H1 (cell line): ENCODE results near the gene TYK2. TPM values are rescaled to one million over a fixed set of nuclear protein-coding genes. Genes with fewer than 3 reads are reported as not detected.

Experiments used
- CTCF ChIA-PET: fragments of 300-600 bp; sonication (Branson Sonifier 250); formaldehyde crosslinking; loops from one replicate; lab custom pipeline; 2021; ENCODE audit not compliant: partially characterized antibody; lab: Charles Lee
- POLR2A ChIA-PET: fragments of 300-600 bp; sonication (Branson Sonifier 250); formaldehyde crosslinking; loops from one replicate; lab custom pipeline; 2021; ENCODE audit warnings: inconsistent platforms; ENCODE audit not compliant: partially characterized antibody; lab: Charles Lee
- DNase-seq, 2 experiments: peaks; one replicate each; pipeline versions ENCODE4 v3.0.0 to v3.0.0-alpha.2; 2010 to 2022; ENCODE audit warnings: low spot score in 2 of 2, low read depth in 1 of 2, mixed read lengths in 1 of 2
- FAIRE-seq: peaks from 2 replicates; lab custom pipeline; 2011; peaks lifted over from hg19 to GRCh38; lab: Jason Lieb, UNC
- H2AFZ ChIP-seq: 2 replicates; pipeline ENCODE4 v1.8.1; 2012; ENCODE audit warnings: low read length, inconsistent platforms
- H2AK5ac ChIP-seq: 2 replicates; pipeline ENCODE4 v1.6.1; 2013; ENCODE audit warnings: low read depth, low read length
- H2BK120ac ChIP-seq: replicated peaks from 2 replicates; pipeline ENCODE3; 2013; ENCODE audit warnings: low read depth, low read length, inconsistent platforms
- H2BK12ac ChIP-seq: 2 replicates; pipeline ENCODE4 v1.6.1; 2013; ENCODE audit warnings: low read depth, low read length
- H2BK15ac ChIP-seq: 2 replicates; pipeline ENCODE4 v1.6.1; 2013; ENCODE audit warnings: low read length
- H2BK20ac ChIP-seq: 2 replicates; pipeline ENCODE4 v1.6.1; 2013; ENCODE audit warnings: low read length
- H2BK5ac ChIP-seq: 2 replicates; pipeline ENCODE4 v1.6.1; 2013; ENCODE audit warnings: low read depth, low read length
- H3K14ac ChIP-seq: 2 replicates; pipeline ENCODE4 v1.6.1; 2013; ENCODE audit warnings: inconsistent platforms; ENCODE audit not compliant: insufficient read length
- H3K18ac ChIP-seq: 2 replicates; pipeline ENCODE4 v1.6.1; 2013; ENCODE audit warnings: low read length; ENCODE audit errors: extremely low read depth
- H3K23ac ChIP-seq: 2 replicates; pipeline ENCODE4 v1.6.1; 2013; ENCODE audit warnings: inconsistent platforms; ENCODE audit not compliant: insufficient read length
- H3K23me2 ChIP-seq: 2 replicates; pipeline ENCODE4 v1.6.1; 2013; ENCODE audit warnings: low read depth, low read length
- H3K27ac ChIP-seq: 2 replicates; pipeline ENCODE4 v1.6.1; 2011; ENCODE audit warnings: low read depth, low read length, inconsistent platforms
- H3K27me3 ChIP-seq, 4 experiments: replicated peaks in 1 of 4; 1 replicate in 1 of 4; 2 replicates in 3 of 4; pipeline versions ENCODE4 v1.6.1 to v1.8.1; 2011 to 2013; ENCODE audit warnings: low read length in 3 of 4, mild to moderate bottlenecking in 3 of 4, inconsistent platforms in 2 of 4, mixed read lengths in 2 of 4, moderate library complexity in 1 of 4; ENCODE audit not compliant: control insufficient read depth in 3 of 4, insufficient read depth in 3 of 4; ENCODE audit errors: extremely low read depth in 1 of 4
- H3K36me3 ChIP-seq, 4 experiments: 2 replicates each; pipeline versions ENCODE4 v1.6.1 to v1.8.1; 2011 to 2013; ENCODE audit warnings: mild to moderate bottlenecking in 4 of 4, low read length in 3 of 4, moderate library complexity in 2 of 4, control low read depth in 1 of 4, inconsistent platforms in 1 of 4; ENCODE audit not compliant: insufficient read depth in 4 of 4, control insufficient read depth in 2 of 4
- H3K4ac ChIP-seq: replicated peaks from 2 replicates; pipeline ENCODE3; 2013; ENCODE audit warnings: low read length, low read depth, mixed read lengths, inconsistent platforms; ENCODE audit not compliant: insufficient read length
- H3K4me1 ChIP-seq, 4 experiments: replicated peaks in 1 of 4; 1 replicate in 1 of 4; 2 replicates in 3 of 4; pipeline versions ENCODE4 v1.6.1 to v1.8.1; 2011 to 2013; ENCODE audit warnings: low read length in 3 of 4, inconsistent platforms in 2 of 4, mixed read lengths in 1 of 4; ENCODE audit not compliant: insufficient read depth in 4 of 4, control insufficient read depth in 3 of 4
- H3K4me2 ChIP-seq, 2 experiments: 2 replicates each; pipeline versions ENCODE4 v1.6.1 to v1.8.1; 2011 to 2013; ENCODE audit warnings: low read depth in 2 of 2, low read length in 2 of 2, control low read depth in 1 of 2, inconsistent platforms in 1 of 2, mild to moderate bottlenecking in 1 of 2; ENCODE audit not compliant: insufficient read depth in 1 of 2
- H3K4me3 ChIP-seq, 4 experiments: fragments of 200-600, 300-600 bp in 1 of 4; sonication (generic), shearing (Covaris generic), sonication (Bioruptor Twin) in 1 of 4; 2 replicates each; pipeline versions ENCODE4 v1.5.1 to v1.8.1; 2011 to 2016; ENCODE audit warnings: low read length in 4 of 4, low read depth in 3 of 4, control low read depth in 2 of 4, inconsistent platforms in 2 of 4, mild to moderate bottlenecking in 2 of 4, mixed read lengths in 1 of 4, moderate library complexity in 1 of 4; ENCODE audit not compliant: insufficient read depth in 2 of 4; ENCODE audit errors: extremely low read depth in 1 of 4
- H3K56ac ChIP-seq: replicated peaks from 2 replicates; pipeline ENCODE3; 2013; ENCODE audit warnings: low read depth, mild to moderate bottlenecking, mixed read lengths, low read length, inconsistent platforms; ENCODE audit not compliant: insufficient read length
- H3K79me1 ChIP-seq: 2 replicates; pipeline ENCODE4 v1.6.1; 2013; ENCODE audit warnings: low read depth, low read length, control low read depth
- H3K79me2 ChIP-seq, 2 experiments: 2 replicates each; pipeline versions ENCODE4 v1.6.1 to v1.8.1; 2012 to 2013; ENCODE audit warnings: low read length in 2 of 2, mild to moderate bottlenecking in 2 of 2, inconsistent platforms in 1 of 2; ENCODE audit not compliant: insufficient read depth in 2 of 2, control insufficient read depth in 1 of 2
- H3K9ac ChIP-seq, 4 experiments: replicated peaks in 1 of 4; 1 replicate in 1 of 4; 2 replicates in 3 of 4; pipeline versions ENCODE4 v1.6.1 to v1.8.1; 2011 to 2013; ENCODE audit warnings: low read depth in 3 of 4, low read length in 3 of 4, control low read depth in 2 of 4, mild to moderate bottlenecking in 2 of 4, moderate library complexity in 2 of 4, inconsistent platforms in 1 of 4; ENCODE audit errors: extremely low read depth in 1 of 4
- H3K9me3 ChIP-seq, 2 experiments: 2 replicates each; pipeline versions ENCODE4 v1.6.1 to v1.8.1; 2012 to 2013; ENCODE audit warnings: mild to moderate bottlenecking in 2 of 2, moderate library complexity in 2 of 2, control low read depth in 1 of 2, inconsistent platforms in 1 of 2, low read depth in 1 of 2, low read length in 1 of 2, mixed read lengths in 1 of 2; ENCODE audit not compliant: insufficient read depth in 2 of 2
- H4K20me1 ChIP-seq, 2 experiments: replicated peaks in 1 of 2; 2 replicates each; pipeline versions ENCODE3 to v1.8.1; 2011 to 2013; ENCODE audit warnings: inconsistent platforms in 2 of 2, low read length in 2 of 2, mild to moderate bottlenecking in 1 of 2; ENCODE audit not compliant: insufficient read depth in 2 of 2, control insufficient read depth in 1 of 2
- H4K5ac ChIP-seq: 2 replicates; pipeline ENCODE4 v1.6.1; 2013; ENCODE audit warnings: low read length, low read depth, mixed read lengths, inconsistent platforms; ENCODE audit not compliant: insufficient read length
- H4K8ac ChIP-seq: 2 replicates; pipeline ENCODE4 v1.8.0; 2013; ENCODE audit warnings: mild to moderate bottlenecking, moderate library complexity, low read length, inconsistent platforms; ENCODE audit not compliant: insufficient read depth; ENCODE audit errors: extremely low read depth
- H4K91ac ChIP-seq: replicated peaks from 2 replicates; pipeline ENCODE3; 2013; ENCODE audit warnings: low read length, mixed read lengths, inconsistent platforms; ENCODE audit not compliant: insufficient read length
- EZH2 ChIP-seq: fragments of 200-600 bp; sonication (generic); IDR thresholded peaks from 2 replicates; pipeline ENCODE4 v1.7.1; 2012; ENCODE audit warnings: low read depth, mild to moderate bottlenecking, moderate library complexity, low read length, inconsistent platforms; ENCODE audit not compliant: severe bottlenecking
- JUN ChIP-seq: IDR thresholded peaks from 2 replicates; pipeline ENCODE4 v1.6.1; 2011; ENCODE audit warnings: low read depth, mild to moderate bottlenecking, improper control_type of control experiment, low read length
- MAFK ChIP-seq: IDR thresholded peaks from 2 replicates; pipeline ENCODE4 v1.6.1; 2012; ENCODE audit warnings: low read depth, mild to moderate bottlenecking, improper control_type of control experiment, low read length
- PHF8 ChIP-seq: fragments of 200-600 bp; sonication (generic); conservative IDR thresholded peaks from 2 replicates; pipeline ENCODE4 v1.7.1; 2012; ENCODE audit warnings: low read depth, mild to moderate bottlenecking, inconsistent platforms, low read length, moderate library complexity
- RBBP5 ChIP-seq: IDR thresholded peaks from 2 replicates; pipeline ENCODE4 v1.7.1; 2012; ENCODE audit warnings: low read depth, mild to moderate bottlenecking, inconsistent platforms, low read length, moderate library complexity, borderline replicate concordance
- SAP30 ChIP-seq: fragments of 300-600 bp; sonication (generic); IDR thresholded peaks from 2 replicates; pipeline ENCODE4 v1.7.1; 2012; ENCODE audit warnings: low read length, moderate library complexity, mild to moderate bottlenecking, inconsistent platforms; ENCODE audit not compliant: insufficient read depth, insufficient replicate concordance
- SP2 ChIP-seq: IDR thresholded peaks from 2 replicates; pipeline ENCODE4 v1.6.1; 2012; ENCODE audit warnings: mild to moderate bottlenecking, low read length, inconsistent platforms
- WGBS, 2 experiments: shearing (Covaris generic) in 1 of 2; methylation state at CpG; one replicate each; pipeline versions ENCODE4 v1.1.6 to v1.1.7; 2013 to 2015; ENCODE audit warnings: low lambda C conversion rate in 2 of 2, mixed read lengths in 2 of 2, inconsistent platforms in 1 of 2, low coverage in 1 of 2, missing lambda C conversion rate in 1 of 2; ENCODE audit not compliant: insufficient replicate concordance in 2 of 2, insufficient coverage in 1 of 2, insufficient read length in 1 of 2; ENCODE audit errors: extremely low coverage in 1 of 2, missing lambda C conversion rate in 1 of 2; 5-methylcytosine and 5-hydroxymethylcytosine counted together
- polyA plus RNA-seq, 7 experiments: library from polyadenylated mRNA; depleted of rRNA in 3 of 7; stranded (reverse) in 5 of 7; unstranded in 2 of 7; fragments of >200 nt in 5 of 7; fragments of 200-250 nt in 2 of 7; gene quantifications; 1 replicate in 5 of 7; 2 replicates in 1 of 7; 4 replicates in 1 of 7; pipeline versions ENCODE4 v1.2.1 to v1.2.3, GENCODE V29; 2011 to 2013; ENCODE audit warnings: missing spikeins in 2 of 7, mixed read lengths in 2 of 7
- total RNA-seq: library from RNA; stranded (reverse); fragmentation: NEBNext Ultra II Directional; extraction: Animal tissue kit (Norgen Biotek cat#: 25700); gene quantifications from 2 replicates; pipeline ENCODE4 v1.2.1, GENCODE V29; 2021
- TF ChIP-seq, protein P1 (sequence below): IDR thresholded peaks from 2 replicates; pipeline ENCODE4 v1.6.1; 2011; ENCODE audit warnings: low read length, improper control_type of control experiment
- TF ChIP-seq, protein P2 (sequence below): IDR thresholded peaks from 2 replicates; pipeline ENCODE4 v1.6.1; 2012; ENCODE audit warnings: inconsistent platforms

The TYK2 gene
- total and polyA plus RNA-seq, 2 of the 8 experiments (the other 6 are each of a cell fraction or from before 2014, with no cell fraction given), result 32.1 to 40.8 TPM

DNA sequence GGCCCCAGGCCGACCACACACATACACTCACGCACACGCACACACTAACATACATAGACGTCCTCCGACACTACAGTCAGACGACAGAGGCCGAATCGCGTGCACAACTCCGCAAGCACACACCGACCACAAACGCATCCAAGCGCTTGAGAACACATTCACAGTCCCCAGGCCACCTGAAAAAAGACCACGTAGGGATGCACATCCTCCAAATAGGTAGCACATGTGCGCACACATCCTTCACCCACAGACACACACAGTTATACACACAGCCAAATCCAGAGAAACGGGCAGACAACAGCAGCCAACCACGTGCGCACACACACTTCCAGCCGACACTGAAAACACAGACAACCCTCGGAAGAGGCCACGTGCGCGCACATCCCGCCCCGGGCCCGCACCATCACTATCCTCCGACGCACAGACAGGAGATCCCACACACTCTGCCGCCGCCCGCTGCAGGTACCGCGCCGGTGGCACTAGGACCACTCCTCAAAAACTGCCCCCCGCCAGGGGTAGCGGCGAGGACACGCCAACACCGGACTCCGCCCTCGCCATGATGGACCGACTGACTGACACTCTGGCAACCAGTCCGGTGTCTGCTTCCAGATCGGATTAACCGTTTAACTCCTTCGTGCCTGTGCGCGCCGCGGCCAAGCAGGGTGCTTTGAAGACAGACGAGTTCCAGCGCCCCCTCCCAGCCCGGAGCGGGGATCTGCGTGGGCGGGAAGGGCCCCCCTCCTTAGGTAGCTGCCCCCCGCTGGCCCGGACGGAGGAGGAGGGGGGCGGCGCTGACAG lies 39.5 kb upstream of the TYK2 start:
- FAIRE-seq (no peak), DNase-seq (peak; percentile 92 to 94)
- peaks cover 0 to 18% of the 10 kb centered on the region in 2 experiments for H4K20me1 ChIP-seq
- H3K27ac ChIP-seq, result no peak overlapping the region
- no peaks in the 10 kb centered on the region for H3K36me3 ChIP-seq
- H4K91ac ChIP-seq, result peak overlapping the region; percentile 98
- H3K79me2 ChIP-seq, result no peaks in the 10 kb centered on the region
- H2BK120ac ChIP-seq, result no peak overlapping the region
- ChIA-PET POLR2A (interaction anchor here (0.6 to 5.0 kb wide), 2 partner anchors 15 to 177 kb away, joined by 3 to 33 read pairs; partner anchors contain the start of gene CDC37), CTCF (interaction anchor here (2.2 to 9.4 kb wide), 5 partner anchors 8 to 17 kb away, joined by 18 to 172 read pairs (median 38); partner anchors contain the start of gene CDC37)
- peak overlapping the region; percentile 79 for H2BK5ac ChIP-seq
- peak overlapping the region; percentile 37 to 60 (median 54) for H3K4me3 ChIP-seq
- H3K18ac ChIP-seq, result peak overlapping the region; percentile 78; the same call in 1 of the 2 replicates
- H3K9me3 ChIP-seq, result no peaks in the 10 kb centered on the region
- no peaks in the 10 kb centered on the region for H3K79me1 ChIP-seq
- peak overlapping the region; percentile 62; the same call in 1 of the 2 replicates for H4K8ac ChIP-seq
- H3K23ac ChIP-seq, result no peak overlapping the region
- H2BK20ac ChIP-seq, result no peak overlapping the region; the same call in 1 of the 2 replicates
- peak overlapping the region; percentile 98 for H3K4me2 ChIP-seq
- H2BK12ac ChIP-seq, result peak overlapping the region; percentile 97
- peak overlapping the region in 1 of 4 experiments; percentile 34; a peak in 1 of 7 replicates for H3K9ac ChIP-seq
- H2BK15ac ChIP-seq, result peak overlapping the region; percentile 96
- peak overlapping the region; percentile 0 for H4K5ac ChIP-seq
- peaks cover 44 to 92% (median 81%) of the 10 kb centered on the region in 4 experiments for H3K27me3 ChIP-seq
- peaks cover 18% of the 10 kb centered on the region; the same call in 1 of the 2 replicates for H3K23me2 ChIP-seq
- H3K4me1 ChIP-seq, result peaks cover 5 to 33% (median 16%) of the 10 kb centered on the region in 4 experiments
- no peak overlapping the region for H2AK5ac ChIP-seq
- WGBS, 2 experiments, result 2% methylated on average over 55 of the region's 61 CpGs; no CpG with 5 or more reads in 1 of the 2 experiments
- H3K14ac ChIP-seq, result no peak overlapping the region
- peak overlapping the region; percentile 57 for H3K4ac ChIP-seq
- peak overlapping the region; percentile 38 for H2AFZ ChIP-seq
- H3K56ac ChIP-seq, result no peak overlapping the region
- TF ChIP-seq PHF8 (no peak), MAFK (no peak), SAP30 (peak; percentile 63), SP2 (peak; percentile 13; the same call in 1 of the 2 replicates), EZH2 (peak; percentile 78), RBBP5 (no peak), JUN (no peak)
- TF ChIP-seq, protein P1, sequence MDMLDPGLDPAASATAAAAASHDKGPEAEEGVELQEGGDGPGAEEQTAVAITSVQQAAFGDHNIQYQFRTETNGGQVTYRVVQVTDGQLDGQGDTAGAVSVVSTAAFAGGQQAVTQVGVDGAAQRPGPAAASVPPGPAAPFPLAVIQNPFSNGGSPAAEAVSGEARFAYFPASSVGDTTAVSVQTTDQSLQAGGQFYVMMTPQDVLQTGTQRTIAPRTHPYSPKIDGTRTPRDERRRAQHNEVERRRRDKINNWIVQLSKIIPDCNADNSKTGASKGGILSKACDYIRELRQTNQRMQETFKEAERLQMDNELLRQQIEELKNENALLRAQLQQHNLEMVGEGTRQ, result no peak
- TF ChIP-seq, protein P2, sequence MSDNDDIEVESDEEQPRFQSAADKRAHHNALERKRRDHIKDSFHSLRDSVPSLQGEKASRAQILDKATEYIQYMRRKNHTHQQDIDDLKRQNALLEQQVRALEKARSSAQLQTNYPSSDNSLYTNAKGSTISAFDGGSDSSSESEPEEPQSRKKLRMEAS, result peak; percentile 97
